IMR-90 (cell line): ENCODE data around the gene VTN. TPM values are rescaled to one million over a fixed set of nuclear protein-coding genes. Genes with fewer than 3 reads are reported as not detected.

Experiments used
- ATAC-seq: fragments of 200-7000 bp; cut with Tn5 transposase; 2 replicates; pipeline ENCODE4 v1.9.1; 2020; ENCODE audit warnings: low read depth, mild to moderate bottlenecking, moderate library complexity
- BruUV-seq: library from RNA; stranded (reverse); fragments of 400-500 nt; replicated peaks from 2 replicates; lab custom pipeline; 2021; lab: Mats Ljungman, UMichigan
- CTCF ChIA-PET: fragments of 300-600 bp; formaldehyde crosslinking; extraction: SDS; loops from one replicate; lab custom pipeline; 2021; ENCODE audit warnings: antibody characterized with exemption; lab: Yijun Ruan, JAX
- POLR2A ChIA-PET: fragments of 300-600 bp; sonication (Branson Sonifier 250); formaldehyde crosslinking; loops from one replicate; lab custom pipeline; 2022; ENCODE audit warnings: antibody characterized with exemption; ENCODE audit not compliant: unreplicated experiment; lab: Charles Lee
- DNase-seq: peaks from one replicate; pipeline ENCODE4 v3.0.0; 2013
- H2AFZ ChIP-seq: replicated peaks from 2 replicates; pipeline ENCODE3; 2013; ENCODE audit warnings: low read length, mild to moderate bottlenecking; ENCODE audit not compliant: poor library complexity
- H2AK5ac ChIP-seq: 2 replicates; pipeline ENCODE4 v1.6.1; 2013; ENCODE audit warnings: low read depth, low read length, inconsistent platforms
- H2AK9ac ChIP-seq: replicated peaks from 2 replicates; pipeline ENCODE3; 2013; ENCODE audit warnings: mild to moderate bottlenecking, low read depth, low read length, moderate library complexity; ENCODE audit not compliant: poor library complexity
- H2BK120ac ChIP-seq: 2 replicates; pipeline ENCODE4 v1.6.1; 2013; ENCODE audit warnings: low read depth, low read length, inconsistent platforms
- H2BK15ac ChIP-seq: 3 replicates; pipeline ENCODE4 v1.6.1; 2013; ENCODE audit warnings: low read depth, low read length, inconsistent platforms
- H2BK20ac ChIP-seq: 2 replicates; pipeline ENCODE4 v1.6.1; 2013; ENCODE audit warnings: low read depth, mild to moderate bottlenecking, inconsistent platforms, low read length, moderate library complexity
- H2BK5ac ChIP-seq: 2 replicates; pipeline ENCODE4 v1.6.1; 2013; ENCODE audit warnings: mild to moderate bottlenecking, low read depth, low read length, inconsistent platforms; ENCODE audit not compliant: poor library complexity, severe bottlenecking
- H3K14ac ChIP-seq: replicated peaks from 2 replicates; pipeline ENCODE4 v1.6.1; 2013; ENCODE audit warnings: low read depth, low read length, inconsistent platforms
- H3K18ac ChIP-seq: 2 replicates; pipeline ENCODE4 v1.6.1; 2013; ENCODE audit warnings: low read depth, low read length, control low read depth
- H3K23ac ChIP-seq: 2 replicates; pipeline ENCODE4 v1.6.1; 2013; ENCODE audit warnings: low read depth, low read length, inconsistent platforms
- H3K27ac ChIP-seq: 2 replicates; pipeline ENCODE4 v1.5.1; 2013; ENCODE audit warnings: mild to moderate bottlenecking, control low read depth, low read length; ENCODE audit not compliant: insufficient read depth
- H3K27me3 ChIP-seq: 2 replicates; pipeline ENCODE4 v1.6.1; 2013; ENCODE audit warnings: low read length; ENCODE audit not compliant: control insufficient read depth, insufficient read depth
- H3K36me3 ChIP-seq: 2 replicates; pipeline ENCODE4 v1.6.1; 2013; ENCODE audit warnings: low read length, mixed read lengths; ENCODE audit not compliant: control insufficient read depth, insufficient read depth
- H3K4ac ChIP-seq: 2 replicates; pipeline ENCODE4 v1.6.1; 2013; ENCODE audit warnings: low read depth, low read length, inconsistent platforms
- H3K4me1 ChIP-seq: 2 replicates; pipeline ENCODE4 v1.6.1; 2013; ENCODE audit warnings: low read length, mixed read lengths; ENCODE audit not compliant: control insufficient read depth, insufficient read depth
- H3K4me2 ChIP-seq: 2 replicates; pipeline ENCODE4 v1.6.1; 2013; ENCODE audit warnings: low read depth, mild to moderate bottlenecking, control low read depth, low read length, moderate library complexity
- H3K4me3 ChIP-seq: 2 replicates; pipeline ENCODE4 v1.5.1; 2013; ENCODE audit warnings: low read depth, mild to moderate bottlenecking, control low read depth, low read length, moderate library complexity; ENCODE audit not compliant: insufficient read depth
- H3K56ac ChIP-seq: 2 replicates; pipeline ENCODE4 v1.6.1; 2013; ENCODE audit warnings: low read length, inconsistent platforms; ENCODE audit not compliant: insufficient read depth; ENCODE audit errors: extremely low read depth
- H3K79me1 ChIP-seq, 2 experiments: 2 replicates each; pipeline ENCODE4 v1.6.1; 2013; ENCODE audit warnings: low read length in 2 of 2, inconsistent platforms in 1 of 2, low read depth in 1 of 2
- H3K9ac ChIP-seq: 2 replicates; pipeline ENCODE4 v1.6.1; 2013; ENCODE audit warnings: low read depth, low read length, control low read depth
- H3K9me1 ChIP-seq: 2 replicates; pipeline ENCODE4 v1.6.1; 2013; ENCODE audit warnings: low read length, inconsistent platforms; ENCODE audit not compliant: insufficient read depth
- H3K9me3 ChIP-seq: 2 replicates; pipeline ENCODE4 v1.6.1; 2013; ENCODE audit warnings: low read length; ENCODE audit not compliant: control insufficient read depth, insufficient read depth
- H4K20me1 ChIP-seq: 2 replicates; pipeline ENCODE4 v1.6.1; 2013; ENCODE audit warnings: low read length, inconsistent platforms; ENCODE audit not compliant: insufficient read depth
- H4K5ac ChIP-seq: 2 replicates; pipeline ENCODE4 v1.6.1; 2013; ENCODE audit warnings: mild to moderate bottlenecking, low read depth, low read length, control low read depth
- H4K8ac ChIP-seq, 2 experiments: 2 replicates each; pipeline ENCODE4 v1.6.1; 2013; ENCODE audit warnings: low read depth in 2 of 2, low read length in 2 of 2, control low read depth in 1 of 2, inconsistent platforms in 1 of 2
- H4K91ac ChIP-seq: 2 replicates; pipeline ENCODE4 v1.6.1; 2013; ENCODE audit warnings: low read depth, low read length, inconsistent platforms; ENCODE audit not compliant: insufficient read depth
- CEBPB ChIP-seq: IDR thresholded peaks from 2 replicates; pipeline ENCODE4 v1.6.1; 2012; ENCODE audit warnings: low read depth, low read length, improper control_type of control experiment
- CTCF ChIP-seq: conservative IDR thresholded peaks from 2 replicates; pipeline ENCODE4 v1.5.1; 2012; ENCODE audit warnings: mild to moderate bottlenecking, low read depth, low read length, improper control_type of control experiment
- MAFK ChIP-seq: IDR thresholded peaks from 2 replicates; pipeline ENCODE4 v1.6.1; 2012; ENCODE audit warnings: low read depth, low read length, improper control_type of control experiment
- NFE2L2 ChIP-seq: fragments of 150-350 bp; IDR thresholded peaks from 2 replicates; pipeline ENCODE4 v1.6.1; 2016; ENCODE audit warnings: low read depth, mild to moderate bottlenecking, low read length
- POLR2A ChIP-seq: IDR thresholded peaks from 2 replicates; pipeline ENCODE4 v1.6.1; 2012; ENCODE audit warnings: mild to moderate bottlenecking, low read depth, low read length
- RAD21 ChIP-seq: IDR thresholded peaks from 2 replicates; pipeline ENCODE4 v1.6.1; 2012; ENCODE audit warnings: low read length, improper control_type of control experiment
- RFX5 ChIP-seq: IDR thresholded peaks from 2 replicates; pipeline ENCODE4 v1.8.0; 2012; ENCODE audit warnings: low read depth, mild to moderate bottlenecking, low read length, moderate library complexity
- WGBS, 2 experiments: methylation state at CpG; one replicate each; pipeline versions ENCODE4 v1.1.5 to v1.1.7; 2013; ENCODE audit warnings: missing lambda C conversion rate in 2 of 2; ENCODE audit not compliant: insufficient read length in 1 of 2; ENCODE audit errors: extremely low coverage in 2 of 2; 5-methylcytosine and 5-hydroxymethylcytosine counted together
- dilution Hi-C: fragments of 300-500 bp; cut with HindIII; formaldehyde crosslinking; loops from one replicate; pipeline ENCODE4 v1.14.3; 2018; ENCODE audit warnings: low sequenced_read_pairs; ENCODE audit not compliant: unreplicated experiment
- in situ Hi-C: fragments of 300-500 bp; cut with MboI; formaldehyde crosslinking; loops from 3 replicates; pipeline ENCODE4 v1.14.3; 2019; ENCODE audit warnings: low sequenced_read_pairs, inconsistent platforms, mixed read lengths
- intact Hi-C: fragments of 100-400 bp; cut with micrococcal nuclease; formaldehyde crosslinking; loops from 2 replicates; pipeline ENCODE4 v1.10.0; 2022
- polyA plus RNA-seq, 3 experiments: library from polyadenylated mRNA; depleted of rRNA; stranded (reverse); fragments of >200 nt; gene quantifications; 2 replicates each; pipeline ENCODE4 v1.2.3, GENCODE V29; 2012; ENCODE audit warnings: low replicate concordance in 1 of 3
- total RNA-seq: library from RNA; depleted of rRNA; stranded (reverse); fragments of >200 nt; gene quantifications from 2 replicates; pipeline ENCODE4 v1.2.3, GENCODE V29; 2012

Gene VTN
- total and polyA plus RNA-seq, 2 of the 4 experiments (the other 2 are of a cell fraction), result 0.18 to 1.0 TPM

GRCh38 chr17:28330671-28331070 is 39.4 kb downstream of the VTN start:
- no peak overlapping the region for H2BK5ac ChIP-seq
- H3K27me3 ChIP-seq, result no peaks in the 10 kb centered on the region
- H4K8ac ChIP-seq, result no peak overlapping the region
- no peak overlapping the region for H3K56ac ChIP-seq
- no peak overlapping the region for H2BK20ac ChIP-seq
- no peak overlapping the region for H4K91ac ChIP-seq
- H3K9me1 ChIP-seq, result peaks cover 5% of the 10 kb centered on the region; the same call in 1 of the 2 replicates
- dilution Hi-C loops, result no loop called here
- H3K4me2 ChIP-seq, result no peak overlapping the region
- intact Hi-C loops, result loop anchor here (5.0 to 10.0 kb wide), 2 partner anchors 78 to 286 kb away; partner anchors contain the start of gene NLK
- no peak for DNase-seq
- no peak overlapping the region for H2BK15ac ChIP-seq
- H3K36me3 ChIP-seq, result peaks cover 32% of the 10 kb centered on the region
- no peak for ATAC-seq
- no peak overlapping the region for H3K27ac ChIP-seq
- CTCF ChIA-PET, result no interaction called here
- no peak overlapping the region for H3K4me3 ChIP-seq
- no TSS peak for BruUV-seq
- H2AK9ac ChIP-seq, result no peak overlapping the region
- no peak overlapping the region for H3K23ac ChIP-seq
- H2AK5ac ChIP-seq, result no peak overlapping the region
- no peak overlapping the region for H2AFZ ChIP-seq
- H3K9me3 ChIP-seq, result no peaks in the 10 kb centered on the region
- in situ Hi-C loops, result loop anchor here (25.0 kb wide), 1 partner anchor 793 kb away; no protein-coding TSS in a partner anchor
- POLR2A ChIA-PET, result no interaction called here
- H4K20me1 ChIP-seq, result peaks cover 15% of the 10 kb centered on the region; the same call in 1 of the 2 replicates
- H3K4me1 ChIP-seq, result peaks cover 11% of the 10 kb centered on the region
- H2BK120ac ChIP-seq, result no peak overlapping the region
- H3K79me1 ChIP-seq, result peaks cover 33 to 65% of the 10 kb centered on the region in 2 experiments
- no peak overlapping the region for H3K18ac ChIP-seq
- WGBS, 2 experiments, result 80% methylated on average over 1 of the region's 5 CpGs; no CpG with 5 or more reads in 1 of the 2 experiments
- H3K9ac ChIP-seq, result no peak overlapping the region
- TF ChIP-seq POLR2A (no peak), MAFK (no peak), RAD21 (no peak), RFX5 (no peak), CEBPB (no peak), NFE2L2 (no peak), CTCF (no peak)
- no peak overlapping the region for H3K4ac ChIP-seq
- H3K14ac ChIP-seq, result no peak overlapping the region
- no peak overlapping the region for H4K5ac ChIP-seq
